ENCODE results near the gene PFKFB2.

The PFKFB2 gene

GRCh38 chr1:207056673-207057072 is 3.6 kb downstream of the PFKFB2 start:
- no peak for FAIRE-seq
- TF ChIP-seq, protein P1, sequence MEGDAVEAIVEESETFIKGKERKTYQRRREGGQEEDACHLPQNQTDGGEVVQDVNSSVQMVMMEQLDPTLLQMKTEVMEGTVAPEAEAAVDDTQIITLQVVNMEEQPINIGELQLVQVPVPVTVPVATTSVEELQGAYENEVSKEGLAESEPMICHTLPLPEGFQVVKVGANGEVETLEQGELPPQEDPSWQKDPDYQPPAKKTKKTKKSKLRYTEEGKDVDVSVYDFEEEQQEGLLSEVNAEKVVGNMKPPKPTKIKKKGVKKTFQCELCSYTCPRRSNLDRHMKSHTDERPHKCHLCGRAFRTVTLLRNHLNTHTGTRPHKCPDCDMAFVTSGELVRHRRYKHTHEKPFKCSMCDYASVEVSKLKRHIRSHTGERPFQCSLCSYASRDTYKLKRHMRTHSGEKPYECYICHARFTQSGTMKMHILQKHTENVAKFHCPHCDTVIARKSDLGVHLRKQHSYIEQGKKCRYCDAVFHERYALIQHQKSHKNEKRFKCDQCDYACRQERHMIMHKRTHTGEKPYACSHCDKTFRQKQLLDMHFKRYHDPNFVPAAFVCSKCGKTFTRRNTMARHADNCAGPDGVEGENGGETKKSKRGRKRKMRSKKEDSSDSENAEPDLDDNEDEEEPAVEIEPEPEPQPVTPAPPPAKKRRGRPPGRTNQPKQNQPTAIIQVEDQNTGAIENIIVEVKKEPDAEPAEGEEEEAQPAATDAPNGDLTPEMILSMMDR (IDR thresholded peaks at IDR 0.05; ENCODE audit: insufficient read depth, missing control alignments) = no peak
- DNase-seq (ENCODE audit: insufficient read length, low spot score) = no peak

DNA sequence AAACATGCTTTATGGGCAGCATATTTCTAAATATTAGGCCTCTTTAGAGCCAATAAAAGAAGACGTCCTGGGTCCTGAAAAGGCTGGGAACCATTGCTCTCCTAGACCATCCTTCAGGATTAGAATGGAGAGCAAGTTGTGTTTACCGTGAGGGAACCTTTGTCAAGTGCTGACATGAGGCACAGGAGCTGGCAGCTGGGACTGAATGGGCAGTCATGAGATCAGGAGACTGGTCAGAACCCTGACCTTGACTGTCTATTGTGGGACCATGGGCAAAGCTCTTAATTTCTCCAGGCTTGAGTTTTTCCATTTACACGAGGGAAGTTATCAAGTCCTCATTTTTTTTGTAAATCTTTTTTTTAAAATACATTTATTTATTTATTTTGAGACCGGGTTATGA is 5.2 kb downstream of the PFKFB2 start:
- DNase-seq (ENCODE audit: insufficient read length, low spot score) = no peak
- TF ChIP-seq, protein P1 (IDR thresholded peaks at IDR 0.05; ENCODE audit: insufficient read depth, missing control alignments) = no peak
- FAIRE-seq = no peak

DNA sequence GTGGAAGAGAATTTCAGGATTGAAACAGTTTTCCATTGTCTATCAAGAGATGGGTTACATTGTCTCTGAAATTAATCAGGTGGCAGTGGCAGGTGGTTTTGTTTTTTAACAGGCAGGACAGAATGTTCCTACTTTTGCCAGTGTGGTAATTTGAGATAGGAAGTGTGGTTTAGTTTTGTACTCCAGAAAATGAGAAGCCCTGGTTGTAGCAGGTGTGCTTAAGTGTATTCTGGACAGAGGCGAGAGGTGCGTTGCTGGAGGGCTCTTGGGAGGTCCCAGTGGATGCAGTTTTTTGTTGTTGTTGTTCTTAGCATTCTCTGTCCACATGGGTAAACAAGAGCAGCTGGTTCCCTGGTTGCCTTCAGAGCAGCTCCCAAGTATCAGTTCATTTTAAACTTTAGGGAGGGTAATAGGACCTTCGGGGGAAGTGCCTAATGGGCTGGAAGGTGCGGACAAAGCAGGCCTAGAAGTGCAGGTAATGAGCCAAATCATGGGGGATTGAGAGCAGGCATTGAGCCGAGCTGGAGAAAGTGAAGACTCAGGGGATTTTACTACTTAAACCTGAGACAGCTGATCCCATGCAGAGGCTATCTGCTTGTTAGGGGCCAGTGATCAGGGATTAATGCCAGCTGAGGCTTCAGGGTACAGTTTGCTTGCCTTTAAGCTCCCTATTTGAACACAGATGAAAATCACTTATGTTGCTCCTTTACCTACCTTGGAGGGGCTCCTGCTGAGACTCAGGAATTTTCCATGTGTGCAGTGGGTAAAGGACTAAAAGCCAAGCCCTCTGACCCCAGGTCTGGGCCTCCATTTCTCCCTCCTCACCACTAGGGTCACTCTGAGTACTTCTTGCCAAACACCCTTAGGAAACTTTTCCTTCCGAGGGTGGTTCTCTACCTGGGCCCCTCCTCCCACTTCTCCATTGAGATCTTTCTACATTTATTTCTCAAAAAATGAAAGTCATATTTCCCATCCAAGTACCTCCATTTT is 6.1 kb downstream of the PFKFB2 start:
- FAIRE-seq = no peak
- TF ChIP-seq, protein P1 (IDR thresholded peaks at IDR 0.05; ENCODE audit: insufficient read depth, missing control alignments) = no peak
- DNase-seq (ENCODE audit: insufficient read length, low spot score) = peak; percentile 40

DNA sequence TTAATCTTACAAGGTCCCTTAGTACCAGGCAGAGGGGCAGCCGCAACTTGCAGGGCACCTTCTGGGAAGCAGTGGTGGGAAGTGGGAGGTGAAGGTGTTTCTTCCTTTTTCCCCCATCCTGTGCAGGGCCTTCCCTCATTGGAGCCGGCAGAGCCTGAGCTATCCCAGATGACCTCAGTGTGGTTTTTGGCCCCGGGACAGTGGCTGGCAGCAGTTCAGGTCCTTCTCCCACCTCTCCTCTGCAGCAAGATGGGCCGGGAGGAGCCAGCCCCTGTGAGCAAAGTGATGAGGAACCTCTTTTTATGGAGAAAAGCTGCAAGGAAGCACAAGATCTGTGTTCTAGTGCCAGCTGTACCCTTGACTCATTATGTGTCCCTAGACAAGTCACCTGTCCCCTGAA is 6.8 kb downstream of the PFKFB2 start:
- TF ChIP-seq, protein P1 (IDR thresholded peaks at IDR 0.05; ENCODE audit: insufficient read depth, missing control alignments) = no peak
- FAIRE-seq (no peak), DNase-seq (ENCODE audit: insufficient read length, low spot score) (no peak)

- TF ChIP-seq, protein P1 (IDR thresholded peaks at IDR 0.05; ENCODE audit: insufficient read depth, missing control alignments) = no peak
- FAIRE-seq = no peak
Measured at GRCh38 chr1:207060596-207060995, 7.5 kb downstream of the PFKFB2 start.

GRCh38 chr1:207062058-207062457 is 9.0 kb downstream of the PFKFB2 start:
- FAIRE-seq (no peak), DNase-seq (ENCODE audit: insufficient read length, low spot score) (no peak)
- TF ChIP-seq, protein P1 (IDR thresholded peaks at IDR 0.05; ENCODE audit: insufficient read depth, missing control alignments) = no peak

More at GRCh38 chr1:207060596-207060995, 7.5 kb downstream of the PFKFB2 start:
- no peak for DNase-seq (ENCODE audit: insufficient read length, low spot score)

GRCh38 chr1:207063014-207063413 is 9.9 kb downstream of the PFKFB2 start:
- no peak for FAIRE-seq
- TF ChIP-seq, protein P1 (IDR thresholded peaks at IDR 0.05; ENCODE audit: insufficient read depth, missing control alignments) = no peak

More at GRCh38 chr1:207063014-207063413, 9.9 kb downstream of the PFKFB2 start:
- DNase-seq (ENCODE audit: insufficient read length, low spot score) = no peak
